Keratinocyte (primary cell): ENCODE data around the gene FNDC7.

ENCODE experiments used
- CTCF ChIP-seq, 3 experiments: IDR thresholded peaks in 1 of 3; conservative IDR thresholded peaks in 1 of 3; optimal IDR thresholded peaks in 1 of 3; 2 replicates in 2 of 3; 3 replicates in 1 of 3; pipeline versions ENCODE3 to v1.5.1; 2011; ENCODE audit warnings: low read length in 3 of 3, mild to moderate bottlenecking in 3 of 3, moderate library complexity in 2 of 3, control low read depth in 1 of 3, inconsistent platforms in 1 of 3; ENCODE audit not compliant: insufficient read depth in 2 of 3; ENCODE audit errors: extremely low read depth in 1 of 3
- EZH2 ChIP-seq: IDR thresholded peaks from one replicate; pipeline ENCODE4 v1.6.1; 2012; ENCODE audit warnings: inconsistent platforms, mild to moderate bottlenecking, low read length, moderate library complexity

- TF ChIP-seq CTCF (optimal IDR thresholded peaks at IDR 0.05 in 1 of 3, IDR thresholded peaks at IDR 0.05 in 1 of 3, conservative IDR thresholded peaks at IDR 0.05 in 1 of 3; ENCODE audit: extremely low read depth in 1 of 3, insufficient read depth in 2 of 3, low read length in 3 of 3), result no peak
- TF ChIP-seq EZH2, result no peak
These were observed 34.0 kb upstream of the FNDC7 start for GRCh38 chr1:108678706-108679105.
